Sigmoid colon (tissue), 4 donors: ENCODE data around the gene STK32B.

ENCODE experiments used
- EP300 ChIP-seq, 4 donors: sonication (generic); formaldehyde crosslinking; IDR thresholded peaks; one replicate each; pipeline ENCODE4 v1.6.1; 2017; ENCODE audit warnings: antibody characterized with exemption in 4 of 4
- POLR2A ChIP-seq, 2 donors: fragments of 450-650 bp; IDR thresholded peaks; one replicate each; pipeline ENCODE4 v1.6.1; 2016; ENCODE audit warnings: antibody characterized with exemption in 2 of 2, mild to moderate bottlenecking in 2 of 2, moderate library complexity in 2 of 2
- POLR2AphosphoS5 ChIP-seq, 4 donors: sonication (generic); formaldehyde crosslinking; IDR thresholded peaks; one replicate each; pipeline ENCODE4 v1.6.1; 2017; ENCODE audit warnings: antibody characterized with exemption in 4 of 4
- TF ChIP-seq, protein P1 (sequence below), 4 experiments: fragments of 450-650 bp in 3 of 4; fragments of 200-600 bp in 1 of 4; IDR thresholded peaks; one replicate each; pipeline ENCODE4 v1.5.1; 2016 to 2019; ENCODE audit warnings: antibody characterized with exemption in 4 of 4, mild to moderate bottlenecking in 3 of 4, moderate library complexity in 2 of 4

DNA sequence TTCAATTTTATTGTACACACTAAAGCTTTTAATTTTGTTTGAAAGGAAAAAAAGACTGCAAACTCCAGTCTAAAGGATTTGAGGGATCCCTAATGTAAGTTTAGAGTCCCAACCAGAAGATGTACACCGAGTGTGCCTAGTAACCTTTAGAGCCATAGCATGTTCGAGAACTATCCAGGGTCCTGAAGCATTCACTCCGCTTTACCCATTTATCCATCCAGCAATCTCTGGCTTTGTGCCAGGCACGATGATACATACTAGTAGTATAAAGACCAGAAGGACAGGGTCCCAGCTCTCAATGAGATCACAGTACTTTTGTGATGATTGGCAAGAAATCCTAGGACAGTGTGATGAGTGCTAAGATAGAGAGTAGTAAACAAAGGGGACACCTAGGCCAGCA is 168.7 kb downstream of the STK32B start:
- TF ChIP-seq POLR2A (IDR thresholded peaks at IDR 0.05), result no peak
- TF ChIP-seq, protein P1, sequence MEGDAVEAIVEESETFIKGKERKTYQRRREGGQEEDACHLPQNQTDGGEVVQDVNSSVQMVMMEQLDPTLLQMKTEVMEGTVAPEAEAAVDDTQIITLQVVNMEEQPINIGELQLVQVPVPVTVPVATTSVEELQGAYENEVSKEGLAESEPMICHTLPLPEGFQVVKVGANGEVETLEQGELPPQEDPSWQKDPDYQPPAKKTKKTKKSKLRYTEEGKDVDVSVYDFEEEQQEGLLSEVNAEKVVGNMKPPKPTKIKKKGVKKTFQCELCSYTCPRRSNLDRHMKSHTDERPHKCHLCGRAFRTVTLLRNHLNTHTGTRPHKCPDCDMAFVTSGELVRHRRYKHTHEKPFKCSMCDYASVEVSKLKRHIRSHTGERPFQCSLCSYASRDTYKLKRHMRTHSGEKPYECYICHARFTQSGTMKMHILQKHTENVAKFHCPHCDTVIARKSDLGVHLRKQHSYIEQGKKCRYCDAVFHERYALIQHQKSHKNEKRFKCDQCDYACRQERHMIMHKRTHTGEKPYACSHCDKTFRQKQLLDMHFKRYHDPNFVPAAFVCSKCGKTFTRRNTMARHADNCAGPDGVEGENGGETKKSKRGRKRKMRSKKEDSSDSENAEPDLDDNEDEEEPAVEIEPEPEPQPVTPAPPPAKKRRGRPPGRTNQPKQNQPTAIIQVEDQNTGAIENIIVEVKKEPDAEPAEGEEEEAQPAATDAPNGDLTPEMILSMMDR (IDR thresholded peaks at IDR 0.05), result no peak
- TF ChIP-seq EP300 (IDR thresholded peaks at IDR 0.05), result no peak
- no peak for TF ChIP-seq POLR2AphosphoS5 (IDR thresholded peaks at IDR 0.05)
